H1 (cell line): ENCODE results near the gene ANKRD17. TPM values are rescaled to one million over a fixed set of nuclear protein-coding genes. Genes with fewer than 3 reads are reported as not detected.

Source experiments
- EP300 ChIP-seq, 2 experiments: IDR thresholded peaks; 1 replicate in 1 of 2; 2 replicates in 1 of 2; pipeline ENCODE4 v1.6.1; 2011 to 2012; ENCODE audit warnings: low read depth in 2 of 2, low read length in 2 of 2, mild to moderate bottlenecking in 2 of 2, borderline replicate concordance in 1 of 2, inconsistent platforms in 1 of 2, moderate library complexity in 1 of 2
- HDAC2 ChIP-seq, 2 experiments: fragments of 300-600 bp in 1 of 2; sonication (generic) in 1 of 2; IDR thresholded peaks; 2 replicates each; pipeline ENCODE4 v1.6.1; 2011 to 2012; ENCODE audit warnings: low read depth in 2 of 2, low read length in 2 of 2, mild to moderate bottlenecking in 2 of 2, moderate library complexity in 2 of 2, borderline replicate concordance in 1 of 2, inconsistent platforms in 1 of 2
- KDM1A ChIP-seq: fragments of 200-600, 300-600 bp; sonication (generic); IDR thresholded peaks from 2 replicates; pipeline ENCODE4 v1.7.1; 2016; ENCODE audit warnings: mild to moderate bottlenecking, low read length, borderline replicate concordance
- POU5F1 ChIP-seq: IDR thresholded peaks from 2 replicates; pipeline ENCODE4 v1.6.1; 2011; ENCODE audit warnings: low read depth, mild to moderate bottlenecking, low read length, moderate library complexity
- RFX5 ChIP-seq: IDR thresholded peaks from 2 replicates; pipeline ENCODE4 v1.6.1; 2011; ENCODE audit warnings: low read depth, low read length, improper control_type of control experiment, borderline replicate concordance
- SRF ChIP-seq: IDR thresholded peaks from 2 replicates; pipeline ENCODE4 v1.6.1; 2011; ENCODE audit warnings: mild to moderate bottlenecking, low read depth, low read length, moderate library complexity
- TBP ChIP-seq: IDR thresholded peaks from 2 replicates; pipeline ENCODE4 v1.6.1; 2011; ENCODE audit warnings: low read depth, low read length, improper control_type of control experiment
- polyA plus RNA-seq, 7 experiments: library from polyadenylated mRNA; depleted of rRNA in 3 of 7; stranded (reverse) in 5 of 7; unstranded in 2 of 7; fragments of >200 nt in 5 of 7; fragments of 200-250 nt in 2 of 7; gene quantifications; 1 replicate in 5 of 7; 2 replicates in 1 of 7; 4 replicates in 1 of 7; pipeline versions ENCODE4 v1.2.1 to v1.2.3, GENCODE V29; 2011 to 2013; ENCODE audit warnings: missing spikeins in 2 of 7, mixed read lengths in 2 of 7
- total RNA-seq: library from RNA; stranded (reverse); fragmentation: NEBNext Ultra II Directional; extraction: Animal tissue kit (Norgen Biotek cat#: 25700); gene quantifications from 2 replicates; pipeline ENCODE4 v1.2.1, GENCODE V29; 2021
- TF ChIP-seq, protein P1 (sequence below): fragments of 300-600 bp; sonication (generic); IDR thresholded peaks from 2 replicates; pipeline ENCODE4 v1.7.1; 2012; ENCODE audit warnings: low read length, moderate library complexity, mild to moderate bottlenecking, inconsistent platforms; ENCODE audit not compliant: insufficient replicate concordance

ANKRD17 gene
- total and polyA plus RNA-seq, 2 of the 8 experiments (the other 6 are each of a cell fraction or from before 2014, with no cell fraction given), result 42.4 to 93.7 TPM

DNA sequence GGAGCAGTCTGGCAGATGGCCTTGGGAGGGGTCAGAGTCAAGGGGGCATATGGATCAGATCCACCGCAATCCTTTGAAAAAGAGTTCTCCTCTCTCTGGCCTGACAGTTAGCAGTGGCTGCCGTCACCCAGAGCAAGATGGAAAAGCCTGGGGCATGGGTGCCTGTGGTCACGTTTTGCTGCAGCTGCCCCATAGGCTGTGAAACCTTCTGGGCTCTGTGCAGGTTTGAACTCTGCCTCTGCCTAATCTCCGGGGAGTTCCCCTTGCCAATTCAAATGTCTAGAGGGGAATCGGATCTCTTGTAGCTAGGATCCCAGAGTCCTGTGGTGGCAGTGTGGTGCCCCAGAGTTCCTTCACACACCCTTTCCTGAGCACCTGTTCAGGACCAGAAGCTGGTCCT lies 23.4 kb upstream of the ANKRD17 start (continued):
- TF ChIP-seq, protein P1, sequence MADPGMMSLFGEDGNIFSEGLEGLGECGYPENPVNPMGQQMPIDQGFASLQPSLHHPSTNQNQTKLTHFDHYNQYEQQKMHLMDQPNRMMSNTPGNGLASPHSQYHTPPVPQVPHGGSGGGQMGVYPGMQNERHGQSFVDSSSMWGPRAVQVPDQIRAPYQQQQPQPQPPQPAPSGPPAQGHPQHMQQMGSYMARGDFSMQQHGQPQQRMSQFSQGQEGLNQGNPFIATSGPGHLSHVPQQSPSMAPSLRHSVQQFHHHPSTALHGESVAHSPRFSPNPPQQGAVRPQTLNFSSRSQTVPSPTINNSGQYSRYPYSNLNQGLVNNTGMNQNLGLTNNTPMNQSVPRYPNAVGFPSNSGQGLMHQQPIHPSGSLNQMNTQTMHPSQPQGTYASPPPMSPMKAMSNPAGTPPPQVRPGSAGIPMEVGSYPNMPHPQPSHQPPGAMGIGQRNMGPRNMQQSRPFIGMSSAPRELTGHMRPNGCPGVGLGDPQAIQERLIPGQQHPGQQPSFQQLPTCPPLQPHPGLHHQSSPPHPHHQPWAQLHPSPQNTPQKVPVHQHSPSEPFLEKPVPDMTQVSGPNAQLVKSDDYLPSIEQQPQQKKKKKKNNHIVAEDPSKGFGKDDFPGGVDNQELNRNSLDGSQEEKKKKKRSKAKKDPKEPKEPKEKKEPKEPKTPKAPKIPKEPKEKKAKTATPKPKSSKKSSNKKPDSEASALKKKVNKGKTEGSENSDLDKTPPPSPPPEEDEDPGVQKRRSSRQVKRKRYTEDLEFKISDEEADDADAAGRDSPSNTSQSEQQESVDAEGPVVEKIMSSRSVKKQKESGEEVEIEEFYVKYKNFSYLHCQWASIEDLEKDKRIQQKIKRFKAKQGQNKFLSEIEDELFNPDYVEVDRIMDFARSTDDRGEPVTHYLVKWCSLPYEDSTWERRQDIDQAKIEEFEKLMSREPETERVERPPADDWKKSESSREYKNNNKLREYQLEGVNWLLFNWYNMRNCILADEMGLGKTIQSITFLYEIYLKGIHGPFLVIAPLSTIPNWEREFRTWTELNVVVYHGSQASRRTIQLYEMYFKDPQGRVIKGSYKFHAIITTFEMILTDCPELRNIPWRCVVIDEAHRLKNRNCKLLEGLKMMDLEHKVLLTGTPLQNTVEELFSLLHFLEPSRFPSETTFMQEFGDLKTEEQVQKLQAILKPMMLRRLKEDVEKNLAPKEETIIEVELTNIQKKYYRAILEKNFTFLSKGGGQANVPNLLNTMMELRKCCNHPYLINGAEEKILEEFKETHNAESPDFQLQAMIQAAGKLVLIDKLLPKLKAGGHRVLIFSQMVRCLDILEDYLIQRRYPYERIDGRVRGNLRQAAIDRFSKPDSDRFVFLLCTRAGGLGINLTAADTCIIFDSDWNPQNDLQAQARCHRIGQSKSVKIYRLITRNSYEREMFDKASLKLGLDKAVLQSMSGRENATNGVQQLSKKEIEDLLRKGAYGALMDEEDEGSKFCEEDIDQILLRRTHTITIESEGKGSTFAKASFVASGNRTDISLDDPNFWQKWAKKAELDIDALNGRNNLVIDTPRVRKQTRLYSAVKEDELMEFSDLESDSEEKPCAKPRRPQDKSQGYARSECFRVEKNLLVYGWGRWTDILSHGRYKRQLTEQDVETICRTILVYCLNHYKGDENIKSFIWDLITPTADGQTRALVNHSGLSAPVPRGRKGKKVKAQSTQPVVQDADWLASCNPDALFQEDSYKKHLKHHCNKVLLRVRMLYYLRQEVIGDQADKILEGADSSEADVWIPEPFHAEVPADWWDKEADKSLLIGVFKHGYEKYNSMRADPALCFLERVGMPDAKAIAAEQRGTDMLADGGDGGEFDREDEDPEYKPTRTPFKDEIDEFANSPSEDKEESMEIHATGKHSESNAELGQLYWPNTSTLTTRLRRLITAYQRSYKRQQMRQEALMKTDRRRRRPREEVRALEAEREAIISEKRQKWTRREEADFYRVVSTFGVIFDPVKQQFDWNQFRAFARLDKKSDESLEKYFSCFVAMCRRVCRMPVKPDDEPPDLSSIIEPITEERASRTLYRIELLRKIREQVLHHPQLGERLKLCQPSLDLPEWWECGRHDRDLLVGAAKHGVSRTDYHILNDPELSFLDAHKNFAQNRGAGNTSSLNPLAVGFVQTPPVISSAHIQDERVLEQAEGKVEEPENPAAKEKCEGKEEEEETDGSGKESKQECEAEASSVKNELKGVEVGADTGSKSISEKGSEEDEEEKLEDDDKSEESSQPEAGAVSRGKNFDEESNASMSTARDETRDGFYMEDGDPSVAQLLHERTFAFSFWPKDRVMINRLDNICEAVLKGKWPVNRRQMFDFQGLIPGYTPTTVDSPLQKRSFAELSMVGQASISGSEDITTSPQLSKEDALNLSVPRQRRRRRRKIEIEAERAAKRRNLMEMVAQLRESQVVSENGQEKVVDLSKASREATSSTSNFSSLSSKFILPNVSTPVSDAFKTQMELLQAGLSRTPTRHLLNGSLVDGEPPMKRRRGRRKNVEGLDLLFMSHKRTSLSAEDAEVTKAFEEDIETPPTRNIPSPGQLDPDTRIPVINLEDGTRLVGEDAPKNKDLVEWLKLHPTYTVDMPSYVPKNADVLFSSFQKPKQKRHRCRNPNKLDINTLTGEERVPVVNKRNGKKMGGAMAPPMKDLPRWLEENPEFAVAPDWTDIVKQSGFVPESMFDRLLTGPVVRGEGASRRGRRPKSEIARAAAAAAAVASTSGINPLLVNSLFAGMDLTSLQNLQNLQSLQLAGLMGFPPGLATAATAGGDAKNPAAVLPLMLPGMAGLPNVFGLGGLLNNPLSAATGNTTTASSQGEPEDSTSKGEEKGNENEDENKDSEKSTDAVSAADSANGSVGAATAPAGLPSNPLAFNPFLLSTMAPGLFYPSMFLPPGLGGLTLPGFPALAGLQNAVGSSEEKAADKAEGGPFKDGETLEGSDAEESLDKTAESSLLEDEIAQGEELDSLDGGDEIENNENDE, result no peak
- TF ChIP-seq KDM1A (no peak), HDAC2 (IDR thresholded peaks at IDR 0.05; ENCODE audit: borderline replicate concordance in 1 of 2, low read depth in 2 of 2, low read length in 2 of 2) (no peak), TBP (no peak), RFX5 (no peak), EP300 (IDR thresholded peaks at IDR 0.05; ENCODE audit: borderline replicate concordance in 1 of 2, low read depth in 2 of 2, low read length in 2 of 2) (no peak), SRF (no peak), POU5F1 (no peak)
